NCI-H2196 treated with DMSO at 0.1 percent for 48 hours (cell line): ENCODE measurements around the gene MIF4GD.
"Not testable (repeated sequence)": the region's sequence is repeated elsewhere in the genome, so short reads cannot be mapped to it uniquely, and the experiment has no call there.

Experiments used
- DNase-seq: peaks from one replicate; lab custom pipeline; 2025; ENCODE audit not compliant: unreplicated experiment; lab: John Stamatoyannopoulos, UW

The MIF4GD gene

GRCh38 chr17:75261336-75262111, 9.5 kb downstream of the MIF4GD start, which contains the start of the genes GGA3 and MRPS7:
Gene GGA3 (minus strand): TSS chr17:75261606. CDS start chr17:75261587, 19 bp downstream.
Gene MRPS7 (plus strand): TSS chr17:75261879. CDS start chr17:75261901, 22 bp downstream.
- DNase-seq, result peak; percentile 78

- DNase-seq, result no peak
Observed at GRCh38 chr17:75260641-75261335, 10.2 kb downstream of the MIF4GD start.

- not testable (repeated sequence) for DNase-seq
Observed at GRCh38 chr17:75257228-75257627, 13.8 kb downstream of the MIF4GD start.

- not testable (repeated sequence) for DNase-seq
Observed at GRCh38 chr17:75255954-75256698, 14.9 kb downstream of the MIF4GD start.

- DNase-seq, result no peak
Observed at GRCh38 chr17:75252039-75252816, 18.8 kb downstream of the MIF4GD start.

- DNase-seq, result no peak
Observed at GRCh38 chr17:75250009-75250471, 21.0 kb downstream of the MIF4GD start.

- DNase-seq, result no peak
Observed at GRCh38 chr17:75249564-75249963, 21.5 kb downstream of the MIF4GD start.

- DNase-seq, result no peak
Observed at GRCh38 chr17:75246404-75246803, 24.6 kb downstream of the MIF4GD start.

GRCh38 chr17:75245011-75245410, 26.0 kb downstream of the MIF4GD start:
- no peak for DNase-seq

GRCh38 chr17:75244133-75244866, 26.7 kb downstream of the MIF4GD start:
- no peak for DNase-seq

GRCh38 chr17:75242461-75243042, 28.5 kb downstream of the MIF4GD start:
- no peak for DNase-seq

GRCh38 chr17:75241996-75242460, 29.0 kb downstream of the MIF4GD start:
- DNase-seq, result no peak

GRCh38 chr17:75241502-75241901, 29.5 kb downstream of the MIF4GD start:
- no peak for DNase-seq

GRCh38 chr17:75241143-75241430, 29.9 kb downstream of the MIF4GD start:
- DNase-seq, result no peak

GRCh38 chr17:75240394-75241142, 30.5 kb downstream of the MIF4GD start:
- DNase-seq, result peak; percentile 66

GRCh38 chr17:75239778-75240393, 31.1 kb downstream of the MIF4GD start:
- DNase-seq, result no peak

GRCh38 chr17:75239214-75239613, 31.8 kb downstream of the MIF4GD start:
- no peak for DNase-seq

GRCh38 chr17:75238684-75239191, 32.3 kb downstream of the MIF4GD start:
- peak; percentile 59 for DNase-seq
